Measurements from ENCODE around the gene GRIK4.

The GRIK4 gene

DNA sequence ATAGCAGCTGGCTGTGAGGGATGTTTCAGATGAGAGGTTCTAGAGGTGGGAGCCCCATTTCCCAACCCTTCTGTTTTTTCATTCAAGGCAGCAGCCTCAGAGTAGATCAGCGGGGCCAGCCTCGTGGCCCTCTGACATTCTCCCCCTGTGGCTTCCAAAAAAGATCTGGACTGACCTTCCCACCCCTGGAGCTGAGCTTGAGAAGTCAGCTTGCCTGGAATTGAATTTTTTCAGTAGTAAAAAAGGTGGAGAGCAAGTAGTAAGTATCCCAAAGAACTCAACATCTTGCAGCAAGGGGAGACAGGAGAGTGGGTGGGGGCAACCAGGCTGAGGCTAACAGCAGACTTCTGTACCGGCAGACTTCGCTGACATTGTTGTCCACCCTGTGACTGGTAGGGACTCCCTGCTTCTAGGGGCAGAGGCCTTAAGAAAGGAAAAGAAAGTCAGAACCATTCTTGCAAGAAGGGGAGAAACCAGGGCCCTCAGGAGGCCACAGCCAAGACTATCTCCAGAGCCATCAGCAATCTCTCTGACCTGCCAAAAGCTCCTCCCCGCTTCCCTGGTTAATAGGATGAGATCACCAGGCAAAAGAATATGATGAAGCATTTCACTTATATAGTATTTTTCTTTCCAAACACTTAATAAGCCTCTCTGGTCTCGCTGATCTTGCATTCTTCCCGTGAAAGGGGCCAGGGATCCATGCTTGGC, 2.0 kb upstream of the GRIK4 start:
- no peak for DNase-seq (ENCODE audit: low read depth)

GRCh38 chr11:120510406-120511115, 987 bp upstream of the GRIK4 start:
- no peak for DNase-seq (ENCODE audit: low read depth)

DNA sequence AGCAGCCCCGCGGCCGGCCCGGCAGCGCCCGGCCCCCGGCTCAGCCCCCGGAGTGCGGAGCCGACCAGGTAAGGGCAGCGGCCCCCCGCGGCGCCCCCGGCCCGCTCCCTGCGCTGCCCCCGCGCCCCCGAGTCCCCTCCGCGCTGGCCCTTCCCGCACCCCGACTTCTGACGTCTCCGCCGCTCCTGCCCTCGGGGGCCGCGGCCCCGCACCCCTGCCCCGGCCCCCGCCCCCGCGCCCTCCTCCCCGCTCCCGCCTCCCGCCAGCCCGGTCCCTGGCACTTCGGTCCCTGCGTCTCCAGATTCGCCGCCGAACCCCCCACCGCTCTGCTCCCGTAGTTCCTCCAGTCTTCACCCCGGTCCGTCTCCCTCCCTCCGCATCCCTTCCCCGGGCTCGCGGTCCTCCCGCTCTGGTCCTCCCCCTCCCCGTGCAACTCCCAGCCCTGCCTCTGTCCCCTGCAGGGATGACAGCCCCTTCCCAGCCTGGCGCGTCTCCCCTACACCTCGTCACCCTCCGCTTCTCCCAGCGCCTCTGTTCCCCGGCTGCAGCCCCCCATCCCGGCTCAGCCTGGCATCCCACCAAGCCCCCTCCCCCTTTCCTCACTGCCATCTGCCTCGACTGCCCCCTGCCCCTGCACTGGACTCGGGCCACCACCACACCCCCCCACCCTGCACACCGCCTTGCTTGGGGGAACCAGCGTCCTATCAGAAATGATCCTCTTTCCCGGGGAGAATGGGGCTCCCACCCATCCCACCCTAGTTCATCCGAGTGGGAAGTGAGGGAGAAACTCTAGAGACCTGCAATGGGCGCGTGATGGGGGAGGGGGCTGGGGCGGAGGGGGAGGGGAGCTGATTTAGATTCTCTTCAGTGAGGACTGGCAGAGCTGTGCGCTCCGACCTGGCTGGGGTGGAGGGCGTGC, 531 bp downstream of the GRIK4 start:
- DNase-seq (ENCODE audit: low read depth) = no peak

- no peak for DNase-seq (ENCODE audit: low read depth)
Measured at GRCh38 chr11:120512739-120513435, 1.3 kb downstream of the GRIK4 start.

DNA sequence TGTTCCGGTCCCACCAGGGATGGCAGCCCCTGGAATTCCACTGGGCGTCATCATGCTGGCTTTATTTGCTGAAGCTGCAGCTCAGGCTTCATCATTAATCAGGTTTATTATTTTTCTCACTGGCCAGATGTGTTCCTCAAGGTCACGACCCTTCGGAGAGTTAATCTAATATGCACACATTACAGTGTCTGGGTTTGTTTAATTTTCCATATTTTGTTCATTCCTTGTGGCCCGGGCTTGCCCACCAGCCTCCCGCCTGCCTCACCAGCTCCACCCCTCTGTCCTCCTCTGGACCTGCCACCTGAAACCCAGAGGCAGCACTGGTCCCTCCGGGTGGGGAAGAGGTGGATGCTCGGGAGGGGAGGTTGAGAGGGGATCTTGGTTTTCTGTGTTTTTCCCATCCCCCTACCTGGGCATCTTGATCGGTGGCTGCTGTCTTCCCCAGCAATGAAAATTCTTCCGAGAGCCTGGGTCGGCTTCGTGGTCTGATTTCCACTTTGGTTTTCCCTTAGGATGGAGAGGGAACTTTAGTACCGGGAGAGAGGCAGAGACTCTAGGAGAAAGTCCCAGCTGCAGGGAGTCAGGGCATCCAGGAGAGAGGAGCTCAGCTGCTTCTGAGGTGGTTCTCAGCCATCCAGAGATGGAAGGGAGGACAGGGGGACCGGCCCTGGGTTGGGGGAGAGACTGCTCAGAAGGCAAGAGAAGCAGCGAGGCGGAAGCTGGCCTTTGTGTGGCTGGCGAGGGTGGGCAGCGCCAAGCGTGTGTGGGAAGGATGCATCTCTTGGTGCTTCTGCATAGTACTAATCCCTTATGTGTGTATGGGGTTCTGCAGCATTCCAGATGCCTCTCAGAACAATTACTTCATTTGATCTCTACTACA, 2.1 kb downstream of the GRIK4 start:
- DNase-seq (ENCODE audit: low read depth) = no peak

GRCh38 chr11:120514541-120515121, 3.1 kb downstream of the GRIK4 start:
- DNase-seq (ENCODE audit: low read depth) = no peak

GRCh38 chr11:120515186-120515723, 3.7 kb downstream of the GRIK4 start:
- no peak for DNase-seq (ENCODE audit: low read depth)

- DNase-seq (ENCODE audit: low read depth) = no peak
Measured at GRCh38 chr11:120516461-120517389, 5.2 kb downstream of the GRIK4 start.

- DNase-seq (ENCODE audit: low read depth) = no peak
Measured at GRCh38 chr11:120517390-120517761, 5.8 kb downstream of the GRIK4 start.

GRCh38 chr11:120517801-120518291, 6.3 kb downstream of the GRIK4 start:
- DNase-seq (ENCODE audit: low read depth) = no peak

DNA sequence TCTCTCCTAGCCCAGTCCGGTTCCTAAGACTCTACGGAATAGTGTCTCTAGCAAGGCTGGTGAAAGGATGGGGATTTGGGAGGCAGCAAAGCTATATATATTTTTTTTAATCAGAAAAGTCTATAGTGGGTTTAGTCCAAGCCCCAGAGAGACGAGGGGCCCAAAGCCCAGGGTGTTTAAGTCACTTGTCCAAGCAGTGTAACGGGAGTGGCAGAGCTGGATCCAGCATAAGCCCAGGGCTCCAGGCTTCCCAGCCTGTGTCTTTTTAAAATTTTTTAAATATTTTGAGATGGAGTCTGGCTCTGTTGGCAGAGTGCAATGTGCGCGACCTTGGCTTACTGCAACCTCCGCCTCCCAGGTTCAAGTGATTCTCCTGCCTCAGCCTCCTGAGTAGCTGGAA, 6.8 kb downstream of the GRIK4 start:
- no peak for DNase-seq (ENCODE audit: low read depth)

- DNase-seq (ENCODE audit: low read depth) = no peak
Measured at GRCh38 chr11:120519474-120519873, 7.9 kb downstream of the GRIK4 start.

DNA sequence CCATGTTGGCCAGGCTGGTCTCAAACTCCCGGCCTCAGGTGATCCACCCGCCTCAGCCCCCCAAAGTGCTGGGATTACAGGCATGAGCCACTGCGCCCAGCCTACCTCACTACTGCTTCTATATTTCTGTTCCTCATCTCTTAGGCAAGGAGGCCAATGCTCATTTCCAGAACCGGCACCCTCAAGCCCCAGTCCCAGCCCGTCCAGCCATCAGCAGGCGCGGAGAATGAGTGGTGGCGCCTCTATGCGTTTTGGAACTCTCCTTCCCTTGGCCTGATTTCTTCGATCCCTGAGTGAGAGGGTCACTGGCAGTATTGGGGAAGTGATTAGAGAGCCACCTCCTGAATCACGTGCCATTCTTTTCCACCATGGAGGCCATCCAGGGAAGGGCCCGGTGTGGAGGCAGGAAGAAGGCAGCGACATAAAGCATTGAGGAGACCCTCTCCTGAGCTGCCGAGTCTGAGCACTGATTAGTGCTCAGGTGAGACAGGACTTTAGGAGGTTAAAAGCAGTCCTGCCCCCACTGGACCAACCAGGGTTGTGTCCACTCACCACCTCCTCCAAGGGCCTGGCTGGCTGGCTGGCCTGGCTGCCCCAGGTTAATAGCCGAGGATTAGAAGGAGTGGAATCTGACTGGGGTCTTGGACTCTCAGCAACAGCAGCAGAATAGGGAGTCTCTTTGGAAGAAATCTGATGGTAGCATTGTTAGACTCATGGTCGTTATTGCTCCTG, 8.7 kb downstream of the GRIK4 start:
- no peak for DNase-seq (ENCODE audit: low read depth)

GRCh38 chr11:120521176-120521575, 9.6 kb downstream of the GRIK4 start:
- DNase-seq (ENCODE audit: low read depth) = no peak

DNA sequence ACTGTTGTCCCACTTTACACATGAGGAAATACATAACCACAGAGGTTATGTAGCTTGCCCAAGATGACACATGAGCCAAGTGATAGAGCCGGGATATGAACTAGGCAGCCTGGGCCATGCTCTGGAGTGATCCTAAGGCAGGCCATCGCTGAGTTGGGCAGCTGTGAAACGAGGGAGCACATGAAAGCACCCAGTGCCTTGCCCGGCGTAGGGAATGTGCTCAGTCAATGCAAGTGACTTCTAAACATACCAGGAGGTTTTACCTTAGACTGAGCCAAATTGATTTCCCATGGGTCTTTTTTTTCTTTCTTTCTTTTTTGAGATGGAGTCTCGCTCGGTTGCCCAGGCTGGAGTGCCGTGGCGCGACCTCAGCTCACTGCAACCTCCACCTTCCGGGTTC, 10.5 kb downstream of the GRIK4 start:
- DNase-seq (ENCODE audit: low read depth) = no peak

DNA sequence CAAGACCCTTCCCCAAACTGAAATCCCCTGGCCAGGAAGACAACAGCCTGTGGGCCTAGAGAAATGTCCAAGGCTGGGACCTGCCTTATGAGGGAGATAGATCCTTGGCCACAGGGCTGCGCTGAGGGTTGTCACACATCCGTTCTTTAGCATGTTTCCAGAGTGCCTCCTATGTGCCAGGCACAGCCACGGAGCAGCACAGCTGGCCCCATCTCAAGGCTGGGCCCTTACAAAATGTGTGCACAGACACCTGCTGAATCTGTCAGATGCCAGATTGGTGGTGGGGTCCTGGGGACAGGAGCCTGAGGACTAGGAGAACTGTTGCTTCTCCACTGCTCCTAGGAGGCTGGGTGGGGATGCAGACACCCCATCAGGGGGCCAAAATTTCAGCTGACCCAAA, 11.2 kb downstream of the GRIK4 start:
- DNase-seq (ENCODE audit: low read depth) = no peak

GRCh38 chr11:120523196-120523595, 11.6 kb downstream of the GRIK4 start:
- no peak for DNase-seq (ENCODE audit: low read depth)

DNA sequence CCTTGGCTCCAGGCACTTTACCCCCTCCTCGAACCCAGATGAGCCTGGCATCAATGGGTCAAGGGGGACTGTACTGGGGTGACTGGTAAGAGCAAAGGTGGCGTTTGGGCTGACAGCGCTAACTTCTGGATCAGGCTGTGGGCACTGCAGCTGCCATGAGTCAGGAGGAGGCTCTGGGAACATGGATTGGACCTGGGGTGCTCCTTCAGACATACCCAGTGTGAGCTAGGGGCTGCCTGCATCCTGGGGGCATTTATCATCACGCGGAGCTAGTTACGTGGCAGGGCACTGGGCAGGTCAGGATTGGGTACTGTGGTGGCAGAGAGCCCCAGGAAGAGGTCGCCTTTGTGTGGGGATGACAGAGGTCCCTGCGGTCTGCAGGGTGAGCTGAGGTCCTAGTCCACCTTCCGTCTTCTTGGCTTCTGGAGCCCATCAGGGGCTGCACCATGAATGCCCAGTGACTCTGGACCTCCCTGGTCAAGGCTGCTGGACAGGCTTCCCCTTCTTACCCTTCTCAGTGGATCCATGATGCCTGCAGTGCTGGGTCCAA, 13.1 kb downstream of the GRIK4 start:
- no peak for DNase-seq (ENCODE audit: low read depth)
